GM12892 (cell line): ENCODE results near the gene RHPN2. TPM values are rescaled to one million over a fixed set of nuclear protein-coding genes. Genes with fewer than 3 reads are reported as not detected.
A peak's percentile ranks its signal among the peaks of the same experiment; 100 is the strongest.

ENCODE experiments used
- DNase-seq: peaks from one replicate; pipeline ENCODE4 v3.0.0; 2011; ENCODE audit not compliant: insufficient read length
- FAIRE-seq: peaks from 2 replicates; lab custom pipeline; 2011; peaks lifted over from hg19 to GRCh38; lab: Jason Lieb, UNC
- POLR2A ChIP-seq: IDR thresholded peaks from 2 replicates; pipeline ENCODE4 v1.6.1; 2011; ENCODE audit warnings: low read depth, low read length, control low read depth
- POLR2AphosphoS5 ChIP-seq: IDR thresholded peaks from 2 replicates; pipeline ENCODE4 v1.6.1; 2011; ENCODE audit warnings: low read depth, low read length, control low read depth
- TAF1 ChIP-seq: IDR thresholded peaks from 2 replicates; pipeline ENCODE4 v1.6.1; 2011; ENCODE audit warnings: low read depth, mild to moderate bottlenecking, control low read depth, low read length, borderline replicate concordance
- polyA plus RNA-seq: library from polyadenylated mRNA; unstranded; fragments of >200 nt; gene quantifications from one replicate; pipeline ENCODE4 v1.2.1, GENCODE V29; 2012; ENCODE audit warnings: missing spikeins, inconsistent platforms; ENCODE audit not compliant: missing spikeins

Gene RHPN2
- 5.9 TPM for polyA plus RNA-seq

DNA sequence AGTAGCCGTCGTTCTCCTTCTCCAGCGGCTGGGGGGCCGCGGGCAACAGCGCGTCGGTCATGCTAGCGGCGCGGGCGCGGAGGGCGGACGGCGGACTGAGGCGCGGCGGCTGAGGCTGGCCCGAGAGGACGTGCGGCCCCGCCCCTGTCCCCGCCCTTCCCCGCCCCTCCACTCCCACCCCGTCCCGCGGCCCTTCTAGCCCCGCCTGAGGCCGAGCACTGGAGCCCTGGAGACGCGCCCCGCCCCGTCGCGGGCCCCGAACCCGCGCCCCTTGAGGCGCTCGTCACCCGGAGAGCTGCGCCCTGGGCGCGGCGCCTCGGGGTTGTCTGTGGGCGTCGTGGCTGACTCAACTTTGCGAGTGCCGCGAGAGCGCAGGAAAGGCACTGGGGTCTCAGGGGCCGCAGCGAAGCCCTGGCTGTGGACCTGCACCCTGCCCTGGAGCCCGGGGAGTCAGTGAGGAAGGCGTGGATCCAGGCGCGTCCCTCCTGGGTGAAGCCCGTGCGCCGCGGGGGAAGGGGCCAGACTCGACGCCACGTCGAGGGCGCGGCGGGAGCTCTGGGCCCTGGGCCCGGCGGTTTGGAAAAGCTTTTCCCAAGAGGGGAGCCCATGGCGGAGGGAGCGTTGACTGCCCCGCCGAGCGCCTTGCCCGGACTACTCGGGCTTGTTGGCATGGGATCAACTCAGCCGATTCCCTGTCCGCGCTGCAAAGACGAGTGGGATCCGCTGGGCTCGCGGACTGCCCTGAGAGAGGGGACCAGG lies at the start of gene RHPN2:
Gene RHPN2, minus strand, starts transcription at position 97 of the 759 bp plus-strand sequence. Its CDS starts 36 bp downstream, at position 61.
- DNase-seq = peak; percentile 82
- TF ChIP-seq POLR2A = no peak
- no peak for TF ChIP-seq POLR2AphosphoS5
- TF ChIP-seq TAF1 = no peak
- no peak for FAIRE-seq

DNA sequence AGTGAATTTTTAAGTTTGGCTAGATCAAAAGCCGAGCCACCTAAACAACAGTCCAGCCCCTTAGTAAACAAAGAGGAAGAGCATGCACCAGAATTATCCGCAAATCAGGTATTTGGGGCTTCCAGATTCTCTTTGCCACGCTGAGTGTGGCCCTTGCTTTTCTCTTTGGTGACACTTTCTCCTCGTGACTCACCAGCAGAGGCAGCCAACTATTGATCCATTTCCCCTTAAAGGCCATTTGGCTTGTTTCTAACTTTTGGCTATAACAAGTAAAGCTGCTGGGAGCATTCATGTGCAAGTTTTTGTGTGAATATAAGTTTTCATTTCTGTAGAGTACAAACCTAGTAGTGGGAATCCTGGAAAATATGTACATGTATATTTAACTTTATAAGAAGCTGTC lies 49.6 kb upstream of the RHPN2 start:
- FAIRE-seq = no peak
- TF ChIP-seq POLR2AphosphoS5 (no peak), POLR2A (no peak), TAF1 (no peak)

DNA sequence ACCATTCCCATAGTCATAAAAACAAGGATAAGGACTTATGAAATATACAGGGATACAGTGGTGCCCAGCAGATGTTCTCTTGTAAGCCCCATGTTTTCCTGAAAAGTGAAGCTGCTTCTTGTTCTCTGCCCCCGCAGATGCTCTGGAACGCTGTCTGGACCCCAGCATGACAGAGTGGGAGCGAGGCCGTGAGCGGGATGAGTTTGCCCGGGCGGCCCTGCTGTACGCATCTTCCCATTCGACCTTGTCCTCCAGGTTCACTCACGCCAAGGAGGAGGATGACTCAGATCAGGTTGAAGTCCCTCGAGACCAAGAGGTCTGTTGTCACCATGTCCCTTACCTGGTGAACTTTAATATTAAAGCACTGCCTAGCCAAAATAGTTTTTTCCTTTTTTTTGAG lies 46.9 kb upstream of the RHPN2 start:
- DNase-seq (no peak), FAIRE-seq (no peak)
- TF ChIP-seq TAF1 (no peak), POLR2AphosphoS5 (no peak), POLR2A (no peak)

More for the DNA sequence above, 49.6 kb upstream of the RHPN2 start:
- no peak for DNase-seq

DNA sequence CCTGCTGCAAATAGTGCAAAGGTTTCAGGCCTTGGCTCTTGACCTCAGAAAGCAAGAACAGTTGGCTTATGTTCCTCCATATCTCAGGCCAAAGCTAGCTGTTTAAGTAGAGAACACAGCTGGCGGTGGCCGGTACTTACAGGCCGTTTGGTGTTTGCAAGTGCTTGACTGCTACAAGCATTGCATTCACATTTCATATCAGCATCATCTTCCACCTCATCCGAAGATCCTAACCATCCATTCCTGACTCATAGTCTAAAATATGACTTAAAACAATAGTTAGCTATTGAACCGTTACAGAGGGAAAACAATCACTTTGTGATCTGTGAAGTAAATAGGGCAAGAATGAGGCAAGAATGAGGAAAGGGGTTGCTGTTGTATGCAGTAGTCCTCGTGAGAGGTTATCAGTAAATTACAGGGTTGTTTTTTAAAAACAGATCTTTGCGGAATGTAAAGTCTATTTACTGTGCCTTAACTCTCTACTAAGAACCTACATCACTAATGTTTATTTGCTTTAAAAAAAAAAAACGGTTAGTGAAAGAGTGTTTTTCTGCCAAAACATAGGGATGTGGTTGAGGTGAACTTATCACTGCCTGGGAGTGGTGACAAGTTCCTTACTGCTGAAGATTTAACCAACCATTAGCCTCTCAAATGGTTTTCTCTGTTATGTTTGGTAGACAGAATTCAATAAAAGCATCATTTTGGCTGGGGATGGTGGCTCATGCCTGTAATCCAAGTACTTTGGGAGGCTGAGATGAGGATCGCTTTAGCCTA lies 45.6 kb upstream of the RHPN2 start:
- FAIRE-seq (no peak), DNase-seq (no peak)
- TF ChIP-seq TAF1 (no peak), POLR2A (no peak), POLR2AphosphoS5 (no peak)

DNA sequence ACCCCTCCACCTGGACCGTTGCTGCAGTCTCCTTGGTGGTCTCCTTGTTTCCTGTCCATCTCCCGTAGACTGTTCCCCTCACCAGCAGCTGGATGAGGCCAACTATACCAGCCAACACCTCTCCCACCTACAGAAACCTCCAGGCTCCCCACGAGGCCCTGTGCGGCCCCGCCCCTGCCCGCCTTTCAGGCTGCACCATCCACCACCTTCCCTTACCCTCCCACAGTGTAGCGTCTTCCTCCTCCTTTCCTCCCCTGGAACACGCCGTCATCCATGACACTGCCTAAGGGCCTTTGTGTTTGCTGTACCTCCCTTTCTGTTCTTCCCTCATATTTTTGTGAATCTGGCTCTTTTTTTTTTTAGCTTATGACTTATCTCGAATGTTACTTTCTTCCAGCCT lies 43.5 kb upstream of the RHPN2 start:
- FAIRE-seq = no peak
- TF ChIP-seq POLR2A (no peak), POLR2AphosphoS5 (no peak), TAF1 (no peak)
- no peak for DNase-seq

DNA sequence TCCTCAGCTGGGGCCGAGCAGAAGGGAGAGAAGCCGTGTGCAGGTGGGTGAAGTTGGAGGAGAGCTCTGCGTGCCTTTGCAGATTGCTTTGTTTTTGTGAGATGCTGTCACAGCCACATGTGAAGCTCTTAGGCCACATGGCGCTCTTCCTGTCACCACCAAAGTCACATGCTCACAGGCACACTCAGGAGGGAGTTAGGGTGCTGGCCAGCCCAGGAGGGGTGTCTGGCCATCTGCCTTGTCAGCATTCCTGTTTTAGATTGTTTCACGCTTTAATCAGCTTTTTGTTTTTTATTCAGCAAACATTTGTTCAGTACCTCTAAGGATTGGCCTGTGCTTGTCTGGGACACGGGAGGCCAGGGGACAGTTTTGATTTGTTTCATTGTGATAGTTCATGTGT lies 38.2 kb upstream of the RHPN2 start:
- FAIRE-seq (no peak), DNase-seq (no peak)
- no peak for TF ChIP-seq POLR2A
- no peak for TF ChIP-seq TAF1
- no peak for TF ChIP-seq POLR2AphosphoS5

DNA sequence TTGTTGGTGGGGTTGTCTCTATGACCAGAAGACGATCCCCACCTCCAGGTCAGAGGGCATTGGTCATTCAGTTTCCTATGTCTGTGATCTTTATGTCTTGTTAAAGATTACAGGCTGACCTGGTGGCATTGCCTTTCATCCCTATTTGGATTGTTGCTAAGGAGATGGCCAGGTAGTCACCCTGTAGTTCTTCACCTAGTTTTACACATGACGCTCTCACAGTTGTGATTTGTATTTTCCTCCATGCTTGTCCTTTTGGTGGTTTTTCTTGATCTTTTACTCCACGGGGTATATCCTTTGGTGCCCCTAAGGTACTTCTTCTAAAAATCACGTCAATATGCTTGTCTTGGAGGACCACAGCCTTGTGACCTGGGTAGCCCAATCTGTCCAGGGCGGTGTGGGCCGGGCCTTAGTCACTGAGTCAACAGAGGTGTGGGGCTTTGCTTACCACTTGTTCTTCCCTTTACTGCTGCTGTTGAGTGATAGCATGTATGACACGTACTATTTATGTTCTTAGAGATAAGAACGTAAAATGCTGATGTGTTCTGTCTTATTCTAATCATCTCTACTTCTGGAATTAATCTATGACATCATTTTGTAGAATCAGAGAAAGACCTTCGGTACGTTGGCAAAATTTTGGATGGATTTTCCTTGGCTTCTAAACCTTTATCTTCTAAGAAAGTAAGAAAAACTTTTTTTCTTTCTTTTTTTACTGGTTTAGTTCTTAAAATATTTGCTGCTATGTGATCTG lies 36.4 kb upstream of the RHPN2 start:
- no peak for DNase-seq
- no peak for FAIRE-seq
- TF ChIP-seq POLR2AphosphoS5 (no peak), POLR2A (no peak), TAF1 (no peak)

DNA sequence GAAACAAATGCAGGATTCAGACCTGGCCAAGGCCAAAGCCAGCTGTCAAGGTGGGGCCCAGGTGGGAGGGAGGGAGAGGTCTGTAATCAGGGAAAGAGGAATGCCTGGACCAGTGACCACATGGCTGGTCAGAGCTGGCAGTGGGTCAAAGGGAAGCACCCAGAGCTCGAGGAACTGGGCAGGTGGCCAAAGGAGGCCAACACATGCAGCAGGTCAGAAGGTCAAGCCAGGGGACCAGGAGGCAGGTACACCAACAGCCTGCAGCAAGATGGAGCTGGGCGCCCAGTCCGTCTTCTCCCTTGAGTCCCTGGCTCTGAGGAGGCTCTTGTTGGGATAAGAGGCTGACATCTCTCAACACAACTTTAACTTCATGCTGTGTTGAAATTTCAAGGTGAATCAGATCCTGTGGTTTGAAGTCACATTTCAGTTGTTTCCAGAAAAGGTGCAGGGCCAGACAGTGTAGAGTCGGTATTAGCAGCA lies 33.4 kb upstream of the RHPN2 start:
- TF ChIP-seq TAF1 (no peak), POLR2A (no peak), POLR2AphosphoS5 (no peak)
- no peak for FAIRE-seq
- DNase-seq = no peak

DNA sequence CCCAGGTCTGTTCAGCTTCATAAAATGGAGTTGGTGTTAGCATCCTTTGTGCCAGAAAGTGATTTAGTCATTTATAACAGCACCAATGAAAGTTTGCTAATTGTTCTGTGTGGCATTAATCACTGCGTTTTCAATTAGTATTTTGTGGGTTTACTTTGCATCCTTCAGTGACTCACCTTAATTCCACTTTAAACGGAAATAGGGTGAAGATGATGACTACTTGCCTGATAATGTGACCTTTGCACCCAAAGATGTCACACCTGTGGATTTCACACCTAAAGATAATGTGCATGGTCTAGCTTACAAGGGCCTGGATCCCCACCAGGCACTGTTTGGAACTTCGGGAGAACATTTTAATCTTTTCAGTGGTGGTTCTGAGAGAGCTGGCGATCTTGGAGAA lies 31.3 kb upstream of the RHPN2 start:
- FAIRE-seq (no peak), DNase-seq (no peak)
- no peak for TF ChIP-seq POLR2A
- no peak for TF ChIP-seq TAF1
- TF ChIP-seq POLR2AphosphoS5 = no peak

DNA sequence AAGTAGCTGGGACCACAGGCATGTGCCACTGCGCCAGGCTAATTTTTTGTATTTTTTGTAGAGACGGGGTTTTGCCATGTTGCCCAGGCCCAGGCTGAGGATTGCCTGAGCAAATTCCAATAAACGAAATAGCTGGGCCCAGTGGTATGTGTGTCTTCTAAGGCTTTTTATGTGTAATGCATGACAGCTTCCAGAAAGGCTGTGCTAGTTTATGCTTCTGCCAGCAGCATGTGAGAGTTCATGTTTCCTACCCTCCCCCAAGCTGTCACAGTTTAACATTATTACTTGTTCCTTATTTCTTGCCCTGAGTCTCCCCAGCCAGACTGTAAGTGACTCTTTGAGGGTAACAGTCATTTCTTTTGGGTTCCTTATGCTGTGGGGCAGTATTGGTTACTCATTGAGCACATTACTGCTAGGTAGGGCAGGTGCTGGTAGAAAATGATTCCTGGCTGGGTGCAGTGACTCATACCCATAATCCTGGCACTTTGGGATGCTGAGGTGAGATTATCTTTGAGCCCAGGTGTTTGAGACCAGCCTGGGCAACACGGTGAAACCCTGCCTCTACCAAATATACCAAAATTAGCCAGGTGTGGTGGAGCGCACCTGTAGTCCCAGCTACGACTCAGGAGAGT lies 29.9 kb upstream of the RHPN2 start:
- TF ChIP-seq POLR2A = no peak
- TF ChIP-seq TAF1 = no peak
- no peak for TF ChIP-seq POLR2AphosphoS5
- FAIRE-seq (no peak), DNase-seq (no peak)
